Suprapubic skin (tissue), 4 donors: ENCODE measurements around the gene GRIN2A. TPM values are rescaled to one million over a fixed set of nuclear protein-coding genes. Genes with fewer than 3 reads are reported as not detected.

Experiments
- DNase-seq, 2 donors: peaks; one replicate each; pipeline ENCODE4 v3.0.0-alpha.2; 2019; ENCODE audit warnings: low spot score in 2 of 2
- H3K27ac ChIP-seq: fragments of 200-600 bp; sonication (generic); one replicate; pipeline ENCODE4 v1.5.1; 2019
- H3K27me3 ChIP-seq: fragments of 200-600 bp; sonication (generic); one replicate; pipeline ENCODE4 v1.5.1; 2019
- H3K36me3 ChIP-seq: fragments of 200-600 bp; sonication (generic); one replicate; pipeline ENCODE4 v1.5.1; 2019
- H3K4me1 ChIP-seq: fragments of 200-600 bp; sonication (generic); one replicate; pipeline ENCODE4 v1.5.1; 2019
- H3K4me3 ChIP-seq: fragments of 200-600 bp; sonication (generic); one replicate; pipeline ENCODE4 v1.5.1; 2019; ENCODE audit warnings: mild to moderate bottlenecking
- H3K9me3 ChIP-seq: fragments of 200-600 bp; sonication (generic); one replicate; pipeline ENCODE4 v1.5.1; 2019
- CTCF ChIP-seq, 2 donors: fragments of 200-600 bp in 1 of 2; fragments of 450-650 bp in 1 of 2; sonication (generic) in 1 of 2; IDR thresholded peaks; one replicate each; pipeline ENCODE4 v1.5.1; 2016 to 2019; ENCODE audit warnings: antibody characterized with exemption in 2 of 2, mild to moderate bottlenecking in 1 of 2, moderate library complexity in 1 of 2
- EP300 ChIP-seq: sonication (generic); formaldehyde crosslinking; IDR thresholded peaks from one replicate; pipeline ENCODE4 v1.6.1; 2017; ENCODE audit warnings: antibody characterized with exemption
- POLR2A ChIP-seq, 2 donors: fragments of 450-650 bp; IDR thresholded peaks; one replicate each; pipeline ENCODE4 v1.6.1; 2017; ENCODE audit warnings: antibody characterized with exemption in 2 of 2, mild to moderate bottlenecking in 2 of 2, moderate library complexity in 2 of 2
- POLR2AphosphoS5 ChIP-seq, 3 donors: sonication (generic); formaldehyde crosslinking; IDR thresholded peaks; one replicate each; pipeline ENCODE4 v1.6.1; 2017; ENCODE audit warnings: antibody characterized with exemption in 3 of 3
- whole genome bisulfite sequencing: methylation state at CpG from one replicate; pipeline ENCODE4 v1.1.5; 2018; 5-methylcytosine and 5-hydroxymethylcytosine counted together
- total RNA-seq, 4 donors: library from RNA; depleted of rRNA; stranded (reverse); fragments of >200 nt; gene quantifications; one replicate each; pipeline ENCODE4 v1.1.0, GENCODE V29; 2016

The GRIN2A gene
- total RNA-seq, 4 donors from 2014 or later, result 0.08 to 5.4 (median 1.3) TPM

- DNase-seq, result no peak
- no peaks in the 10 kb centered on the region for H3K4me1 ChIP-seq
- H3K27me3 ChIP-seq, result no peaks in the 10 kb centered on the region
- H3K9me3 ChIP-seq, result no peaks in the 10 kb centered on the region
- TF ChIP-seq EP300 (no peak), POLR2A (IDR thresholded peaks at IDR 0.05) (no peak), POLR2AphosphoS5 (IDR thresholded peaks at IDR 0.05) (no peak), CTCF (IDR thresholded peaks at IDR 0.05) (no peak)
- no peaks in the 10 kb centered on the region for H3K36me3 ChIP-seq
- no peak overlapping the region for H3K4me3 ChIP-seq
- WGBS, result 69% methylated on average over 4 of the region's 4 CpGs
- no peak overlapping the region for H3K27ac ChIP-seq
Observed at GRCh38 chr16:9773289-9773688, 408.9 kb downstream of the GRIN2A start.

GRCh38 chr16:9772526-9773225 is 409.6 kb downstream of the GRIN2A start:
- TF ChIP-seq POLR2AphosphoS5 (IDR thresholded peaks at IDR 0.05) (no peak), EP300 (no peak), CTCF (IDR thresholded peaks at IDR 0.05) (no peak), POLR2A (IDR thresholded peaks at IDR 0.05) (no peak)
- no peaks in the 10 kb centered on the region for H3K4me1 ChIP-seq
- H3K27me3 ChIP-seq, result no peaks in the 10 kb centered on the region
- H3K27ac ChIP-seq, result no peak overlapping the region
- H3K4me3 ChIP-seq, result no peak overlapping the region
- no peak for DNase-seq
- WGBS, result 70% methylated on average over 9 of the region's 9 CpGs
- no peaks in the 10 kb centered on the region for H3K36me3 ChIP-seq
- H3K9me3 ChIP-seq, result no peaks in the 10 kb centered on the region

- H3K4me3 ChIP-seq, result no peak overlapping the region
- H3K4me1 ChIP-seq, result no peaks in the 10 kb centered on the region
- no peaks in the 10 kb centered on the region for H3K27me3 ChIP-seq
- TF ChIP-seq POLR2A (IDR thresholded peaks at IDR 0.05) (no peak), CTCF (IDR thresholded peaks at IDR 0.05) (no peak), EP300 (no peak), POLR2AphosphoS5 (IDR thresholded peaks at IDR 0.05) (no peak)
- no peak for DNase-seq
- H3K9me3 ChIP-seq, result no peaks in the 10 kb centered on the region
- no peak overlapping the region for H3K27ac ChIP-seq
- no peaks in the 10 kb centered on the region for H3K36me3 ChIP-seq
- 84% methylated on average over 4 of the region's 4 CpGs for WGBS
Observed at GRCh38 chr16:9766891-9767290, 415.3 kb downstream of the GRIN2A start.

- TF ChIP-seq POLR2AphosphoS5 (IDR thresholded peaks at IDR 0.05), result no peak
- no peak for TF ChIP-seq POLR2A (IDR thresholded peaks at IDR 0.05)
- TF ChIP-seq EP300, result no peak
- TF ChIP-seq CTCF (IDR thresholded peaks at IDR 0.05), result no peak
- 85% methylated on average over 11 of the region's 11 CpGs for WGBS
- no peaks in the 10 kb centered on the region for H3K36me3 ChIP-seq
Observed at GRCh38 chr16:9763505-9763904, 418.7 kb downstream of the GRIN2A start.

GRCh38 chr16:9761870-9762269 is 420.4 kb downstream of the GRIN2A start:
- 81% methylated on average over 6 of the region's 6 CpGs for WGBS
- H3K27me3 ChIP-seq, result no peaks in the 10 kb centered on the region
- H3K27ac ChIP-seq, result no peak overlapping the region
- H3K9me3 ChIP-seq, result no peaks in the 10 kb centered on the region
- TF ChIP-seq CTCF (IDR thresholded peaks at IDR 0.05) (no peak), EP300 (no peak), POLR2A (IDR thresholded peaks at IDR 0.05) (no peak), POLR2AphosphoS5 (IDR thresholded peaks at IDR 0.05) (no peak)
- H3K4me1 ChIP-seq, result no peaks in the 10 kb centered on the region
- no peak for DNase-seq
- H3K36me3 ChIP-seq, result no peaks in the 10 kb centered on the region
- H3K4me3 ChIP-seq, result no peak overlapping the region

More at GRCh38 chr16:9763505-9763904, 418.7 kb downstream of the GRIN2A start:
- Histone ChIP-seq H3K9me3 (no peaks in the 10 kb centered on the region), H3K4me3 (no peak overlapping the region), H3K4me1 (no peaks in the 10 kb centered on the region), H3K27me3 (no peaks in the 10 kb centered on the region), H3K27ac (no peak overlapping the region)
- DNase-seq, result no peak
